Fibroblast of skin of left biceps (primary cell): ENCODE data around the gene CRP.
"Not testable (repeated sequence)": the region's sequence is repeated elsewhere in the genome, so short reads cannot be mapped to it uniquely, and the experiment has no call there.

Source experiments
- DNase-seq, 2 experiments: peaks; one replicate each; pipeline ENCODE4 v3.0.0-alpha.2; 2013; ENCODE audit warnings: low read depth in 2 of 2

Gene CRP

DNA sequence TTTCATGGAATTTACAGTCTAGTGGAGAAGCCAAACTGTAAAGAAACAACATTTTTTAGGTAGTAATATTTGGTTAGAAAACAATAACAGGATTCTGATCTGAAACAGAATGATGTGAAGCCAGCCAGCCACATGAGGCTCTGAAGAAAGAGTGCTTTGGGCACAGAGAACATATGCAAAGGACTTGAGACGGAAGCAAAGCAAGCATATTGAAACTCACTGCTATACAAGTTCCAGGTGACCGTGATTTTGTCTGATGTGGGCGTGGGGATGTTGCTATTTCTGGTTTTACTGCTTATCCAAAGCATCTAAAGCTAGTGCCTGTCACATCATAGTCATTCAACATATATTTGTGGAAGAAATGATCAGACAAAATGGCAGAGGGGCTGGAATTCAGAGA, 14.7 kb downstream of the CRP start:
- DNase-seq: no peak

DNA sequence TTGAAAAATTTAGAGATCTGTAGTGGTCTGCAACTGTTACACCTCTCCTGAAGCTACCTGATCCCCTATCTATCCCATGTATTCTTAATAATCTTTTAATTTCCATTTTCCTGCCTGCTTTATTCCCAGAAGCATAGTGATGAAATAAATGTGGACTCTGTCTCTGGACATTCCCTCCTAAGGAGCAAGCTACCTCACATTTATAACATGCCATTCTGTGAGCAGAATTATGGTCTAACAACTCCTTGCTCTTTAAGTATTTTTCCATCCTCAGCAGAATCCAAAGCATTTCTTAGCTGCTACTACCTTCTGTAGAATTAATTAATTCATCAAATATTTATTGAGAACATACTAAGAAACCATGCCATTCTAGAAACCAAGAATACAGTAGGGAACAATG, 15.1 kb downstream of the CRP start:
- no peak for DNase-seq

DNA sequence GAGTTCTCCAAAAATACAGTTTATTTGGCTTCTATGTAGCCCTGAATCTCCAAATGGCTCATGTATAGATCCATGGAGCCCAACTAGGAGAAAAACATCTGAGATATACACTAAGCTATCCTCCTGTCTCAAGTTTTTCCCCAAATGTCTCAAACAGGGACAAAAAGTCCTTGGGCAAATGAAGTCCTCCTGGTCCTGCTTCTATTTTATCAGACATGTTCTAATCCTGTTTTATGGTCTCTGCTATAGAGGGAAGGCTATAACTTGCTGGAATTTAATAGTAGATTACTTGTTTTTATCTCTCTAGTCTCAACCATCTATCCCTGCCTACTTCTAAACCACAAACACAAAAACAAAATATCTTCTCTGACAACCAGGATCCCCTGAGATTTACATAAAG, 26.9 kb downstream of the CRP start:
- no peak for DNase-seq

DNA sequence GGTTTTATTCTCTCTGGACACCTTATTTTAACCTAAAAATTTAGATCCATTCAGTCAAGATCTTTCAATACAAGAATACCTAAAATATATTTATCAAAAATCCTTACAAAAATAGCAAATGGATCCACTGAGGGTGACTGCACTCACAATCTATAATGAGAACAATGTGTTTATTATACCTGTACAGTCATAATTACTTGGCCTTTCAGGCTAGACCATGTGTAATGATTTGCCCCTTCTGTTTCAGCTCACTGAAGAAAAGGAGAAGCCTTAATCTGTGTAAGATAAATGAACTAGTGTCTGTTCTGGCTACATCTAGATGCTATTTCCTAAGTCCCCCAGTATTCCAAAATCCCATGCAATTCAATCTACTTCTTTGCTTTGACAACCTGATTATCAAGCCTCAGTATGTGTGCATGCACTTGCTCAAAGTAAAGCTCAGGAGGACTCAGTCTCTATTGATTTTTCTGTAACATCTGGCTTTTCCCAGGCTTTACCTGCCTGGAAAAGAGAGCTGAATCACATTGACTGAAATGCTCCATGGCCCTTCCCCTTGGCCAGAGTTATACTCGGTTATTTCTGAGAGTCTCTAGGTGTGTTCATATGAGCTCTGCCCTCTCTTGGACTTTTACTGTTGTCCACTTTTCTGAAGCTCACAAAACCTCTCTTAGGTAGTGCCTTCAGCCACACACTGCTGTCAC, 27.6 kb downstream of the CRP start:
- DNase-seq: no peak

DNA sequence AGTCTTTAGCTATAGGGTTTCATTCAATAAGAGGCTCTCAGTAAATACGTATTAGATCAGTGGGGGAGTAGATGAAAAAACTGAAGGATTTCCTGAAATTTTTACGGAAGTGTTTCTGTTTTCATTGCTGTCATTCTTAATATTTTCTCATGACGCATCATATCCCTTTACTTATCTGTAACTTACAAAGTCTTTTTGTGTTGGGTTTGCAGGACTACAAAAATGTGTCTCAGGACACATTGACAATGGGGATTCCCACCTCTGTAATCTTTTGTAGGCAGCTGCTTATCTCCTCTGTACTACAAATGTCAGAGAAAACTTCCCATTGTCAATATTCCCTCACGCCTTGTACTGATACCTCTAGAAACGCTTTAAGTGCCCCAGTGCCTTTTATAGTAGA, 35.5 kb downstream of the CRP start:
- no peak for DNase-seq

DNA sequence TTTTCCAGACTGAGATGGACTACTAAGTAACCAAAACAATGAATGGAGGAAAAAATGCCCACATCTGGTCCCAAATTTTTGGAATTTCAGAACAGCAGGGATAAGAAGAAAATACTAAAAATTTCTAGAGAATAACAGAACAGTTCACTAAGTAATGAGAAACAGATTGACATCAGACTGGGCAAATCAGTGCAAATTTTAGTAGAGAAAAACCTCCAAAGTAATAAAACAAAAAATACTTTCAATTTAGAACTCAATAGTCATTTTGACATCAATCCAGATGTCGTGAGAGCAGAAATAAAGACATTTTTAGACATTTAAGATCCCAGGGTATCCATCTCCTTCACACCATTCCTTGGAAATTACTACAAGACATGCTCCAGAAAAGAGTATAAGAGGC, 39.3 kb downstream of the CRP start:
- DNase-seq: peak in 1 of 2 experiments; percentile 7

DNA sequence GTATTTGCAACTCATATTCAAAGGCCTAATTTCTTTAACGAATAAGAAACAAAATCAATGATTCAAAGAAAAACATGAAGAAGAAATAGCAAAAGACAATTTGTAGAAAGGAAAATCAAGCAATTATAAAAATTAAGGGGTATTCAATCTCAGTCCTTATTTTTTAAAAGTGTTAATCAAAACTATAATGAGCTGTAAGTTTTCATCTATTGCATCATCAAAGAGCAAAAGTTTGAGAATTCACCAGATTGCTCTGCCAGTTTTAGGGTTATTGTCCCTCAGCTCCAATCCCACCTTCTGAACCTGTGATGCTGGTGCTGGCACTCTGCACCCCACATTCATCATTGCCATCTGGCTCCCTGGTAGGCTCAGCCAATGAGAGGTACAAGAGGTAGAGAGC, 42.0 kb downstream of the CRP start:
- DNase-seq: not testable (repeated sequence)

DNA sequence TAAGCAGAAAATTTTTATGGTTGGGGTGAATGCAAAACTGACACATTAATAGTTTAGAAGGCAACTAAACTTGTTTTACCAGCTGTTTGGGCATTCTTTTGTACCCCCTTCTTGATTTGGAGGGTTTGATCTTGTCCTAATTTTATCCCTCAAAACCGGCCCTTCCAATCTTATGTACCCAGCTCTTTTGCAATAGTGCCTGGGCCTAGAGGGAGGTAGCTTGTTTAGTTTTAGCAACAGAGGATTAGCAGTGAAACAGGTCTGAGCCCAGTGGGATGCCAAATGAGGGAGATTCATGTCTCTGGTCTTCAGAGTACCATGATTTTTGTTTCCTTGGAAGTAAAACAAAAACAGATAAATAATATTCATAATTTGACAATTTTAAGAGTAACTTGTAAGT, 45.1 kb downstream of the CRP start:
- no peak for DNase-seq

DNA sequence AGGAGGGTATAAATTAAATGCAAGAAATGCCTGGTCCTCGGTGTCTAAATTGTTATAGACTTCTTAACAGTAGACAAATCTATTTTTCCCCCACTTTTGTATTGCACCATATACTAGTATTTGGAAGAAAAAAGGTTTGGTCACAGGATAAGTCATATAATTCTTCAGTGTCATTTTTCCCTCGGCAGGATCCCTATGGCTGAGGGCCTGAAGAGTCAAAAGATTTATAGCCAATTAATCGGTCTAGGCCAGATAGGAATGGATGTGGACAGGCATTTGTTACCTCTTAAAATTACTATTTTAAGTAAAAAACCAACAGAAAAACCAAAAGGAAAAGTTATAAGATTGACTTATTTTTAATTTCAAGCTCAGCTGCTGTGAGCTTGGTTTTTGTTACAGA, 45.6 kb downstream of the CRP start:
- DNase-seq: no peak

DNA sequence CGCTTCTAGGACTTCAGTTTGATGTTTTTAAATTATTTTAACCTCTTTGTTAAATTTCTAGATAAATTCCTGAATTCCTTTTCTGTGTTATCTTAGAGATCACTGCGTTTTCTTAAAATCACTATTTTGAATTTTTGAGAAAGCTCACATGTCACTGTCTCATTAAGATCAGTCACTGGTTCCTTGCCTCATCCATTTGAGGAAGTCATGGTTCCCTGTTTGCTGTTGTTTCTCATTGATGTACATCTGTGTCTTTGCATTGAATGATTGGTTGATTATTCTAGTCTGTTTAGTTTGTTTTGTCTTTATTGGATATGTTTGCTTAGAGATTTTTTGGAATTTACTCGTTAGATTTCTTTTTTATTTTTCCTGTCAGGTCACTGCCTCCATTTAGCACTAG, 50.1 kb downstream of the CRP start:
- DNase-seq: no peak

DNA sequence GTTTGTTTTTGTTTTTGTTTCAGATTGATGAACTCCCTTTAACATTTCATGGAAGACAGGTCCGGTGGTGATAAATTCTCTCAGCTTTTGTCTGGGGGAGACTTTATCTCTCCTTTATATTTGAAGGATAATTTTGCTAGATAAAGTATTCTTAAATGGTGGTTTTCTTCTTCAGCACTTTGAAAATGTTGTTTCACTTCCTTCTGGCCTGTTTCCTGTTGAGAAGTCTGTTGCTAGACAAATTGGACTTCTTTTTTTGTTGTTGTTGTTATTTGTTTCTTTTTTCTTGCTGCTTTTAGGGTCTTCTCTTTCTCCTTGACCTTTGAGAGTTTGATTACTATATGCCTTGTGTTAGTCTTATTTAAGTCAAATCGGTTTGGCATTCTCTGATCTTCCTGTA, 50.8 kb downstream of the CRP start:
- DNase-seq: no peak
